IMR-90 (cell line): ENCODE data around the gene TPH1. TPM values are rescaled to one million over a fixed set of nuclear protein-coding genes. Genes with fewer than 3 reads are reported as not detected.

Source experiments
- ATAC-seq: fragments of 200-7000 bp; cut with Tn5 transposase; 2 replicates; pipeline ENCODE4 v1.9.1; 2020; ENCODE audit warnings: low read depth, mild to moderate bottlenecking, moderate library complexity
- BruUV-seq: library from RNA; stranded (reverse); fragments of 400-500 nt; replicated peaks from 2 replicates; lab custom pipeline; 2021; lab: Mats Ljungman, UMichigan
- CTCF ChIA-PET: fragments of 300-600 bp; formaldehyde crosslinking; extraction: SDS; loops from one replicate; lab custom pipeline; 2021; ENCODE audit warnings: antibody characterized with exemption; lab: Yijun Ruan, JAX
- POLR2A ChIA-PET: fragments of 300-600 bp; sonication (Branson Sonifier 250); formaldehyde crosslinking; loops from one replicate; lab custom pipeline; 2022; ENCODE audit warnings: antibody characterized with exemption; ENCODE audit not compliant: unreplicated experiment; lab: Charles Lee
- DNase-seq: peaks from one replicate; pipeline ENCODE4 v3.0.0; 2013
- H2AFZ ChIP-seq: replicated peaks from 2 replicates; pipeline ENCODE3; 2013; ENCODE audit warnings: low read length, mild to moderate bottlenecking; ENCODE audit not compliant: poor library complexity
- H2AK5ac ChIP-seq: 2 replicates; pipeline ENCODE4 v1.6.1; 2013; ENCODE audit warnings: low read depth, low read length, inconsistent platforms
- H2AK9ac ChIP-seq: replicated peaks from 2 replicates; pipeline ENCODE3; 2013; ENCODE audit warnings: mild to moderate bottlenecking, low read depth, low read length, moderate library complexity; ENCODE audit not compliant: poor library complexity
- H2BK120ac ChIP-seq: 2 replicates; pipeline ENCODE4 v1.6.1; 2013; ENCODE audit warnings: low read depth, low read length, inconsistent platforms
- H2BK15ac ChIP-seq: 3 replicates; pipeline ENCODE4 v1.6.1; 2013; ENCODE audit warnings: low read depth, low read length, inconsistent platforms
- H2BK20ac ChIP-seq: 2 replicates; pipeline ENCODE4 v1.6.1; 2013; ENCODE audit warnings: low read depth, mild to moderate bottlenecking, inconsistent platforms, low read length, moderate library complexity
- H2BK5ac ChIP-seq: 2 replicates; pipeline ENCODE4 v1.6.1; 2013; ENCODE audit warnings: mild to moderate bottlenecking, low read depth, low read length, inconsistent platforms; ENCODE audit not compliant: poor library complexity, severe bottlenecking
- H3K14ac ChIP-seq: replicated peaks from 2 replicates; pipeline ENCODE4 v1.6.1; 2013; ENCODE audit warnings: low read depth, low read length, inconsistent platforms
- H3K18ac ChIP-seq: 2 replicates; pipeline ENCODE4 v1.6.1; 2013; ENCODE audit warnings: low read depth, low read length, control low read depth
- H3K23ac ChIP-seq: 2 replicates; pipeline ENCODE4 v1.6.1; 2013; ENCODE audit warnings: low read depth, low read length, inconsistent platforms
- H3K27ac ChIP-seq: 2 replicates; pipeline ENCODE4 v1.5.1; 2013; ENCODE audit warnings: mild to moderate bottlenecking, control low read depth, low read length; ENCODE audit not compliant: insufficient read depth
- H3K27me3 ChIP-seq: 2 replicates; pipeline ENCODE4 v1.6.1; 2013; ENCODE audit warnings: low read length; ENCODE audit not compliant: control insufficient read depth, insufficient read depth
- H3K36me3 ChIP-seq: 2 replicates; pipeline ENCODE4 v1.6.1; 2013; ENCODE audit warnings: low read length, mixed read lengths; ENCODE audit not compliant: control insufficient read depth, insufficient read depth
- H3K4ac ChIP-seq: 2 replicates; pipeline ENCODE4 v1.6.1; 2013; ENCODE audit warnings: low read depth, low read length, inconsistent platforms
- H3K4me1 ChIP-seq: 2 replicates; pipeline ENCODE4 v1.6.1; 2013; ENCODE audit warnings: low read length, mixed read lengths; ENCODE audit not compliant: control insufficient read depth, insufficient read depth
- H3K4me2 ChIP-seq: 2 replicates; pipeline ENCODE4 v1.6.1; 2013; ENCODE audit warnings: low read depth, mild to moderate bottlenecking, control low read depth, low read length, moderate library complexity
- H3K4me3 ChIP-seq: 2 replicates; pipeline ENCODE4 v1.5.1; 2013; ENCODE audit warnings: low read depth, mild to moderate bottlenecking, control low read depth, low read length, moderate library complexity; ENCODE audit not compliant: insufficient read depth
- H3K56ac ChIP-seq: 2 replicates; pipeline ENCODE4 v1.6.1; 2013; ENCODE audit warnings: low read length, inconsistent platforms; ENCODE audit not compliant: insufficient read depth; ENCODE audit errors: extremely low read depth
- H3K79me1 ChIP-seq, 2 experiments: 2 replicates each; pipeline ENCODE4 v1.6.1; 2013; ENCODE audit warnings: low read length in 2 of 2, inconsistent platforms in 1 of 2, low read depth in 1 of 2
- H3K9ac ChIP-seq: 2 replicates; pipeline ENCODE4 v1.6.1; 2013; ENCODE audit warnings: low read depth, low read length, control low read depth
- H3K9me1 ChIP-seq: 2 replicates; pipeline ENCODE4 v1.6.1; 2013; ENCODE audit warnings: low read length, inconsistent platforms; ENCODE audit not compliant: insufficient read depth
- H3K9me3 ChIP-seq: 2 replicates; pipeline ENCODE4 v1.6.1; 2013; ENCODE audit warnings: low read length; ENCODE audit not compliant: control insufficient read depth, insufficient read depth
- H4K20me1 ChIP-seq: 2 replicates; pipeline ENCODE4 v1.6.1; 2013; ENCODE audit warnings: low read length, inconsistent platforms; ENCODE audit not compliant: insufficient read depth
- H4K5ac ChIP-seq: 2 replicates; pipeline ENCODE4 v1.6.1; 2013; ENCODE audit warnings: mild to moderate bottlenecking, low read depth, low read length, control low read depth
- H4K8ac ChIP-seq, 2 experiments: 2 replicates each; pipeline ENCODE4 v1.6.1; 2013; ENCODE audit warnings: low read depth in 2 of 2, low read length in 2 of 2, control low read depth in 1 of 2, inconsistent platforms in 1 of 2
- H4K91ac ChIP-seq: 2 replicates; pipeline ENCODE4 v1.6.1; 2013; ENCODE audit warnings: low read depth, low read length, inconsistent platforms; ENCODE audit not compliant: insufficient read depth
- MXI1 ChIP-seq: IDR thresholded peaks from 2 replicates; pipeline ENCODE4 v1.6.1; 2012; ENCODE audit warnings: low read depth, mild to moderate bottlenecking, low read length, moderate library complexity, borderline replicate concordance
- POLR2A ChIP-seq: IDR thresholded peaks from 2 replicates; pipeline ENCODE4 v1.6.1; 2012; ENCODE audit warnings: mild to moderate bottlenecking, low read depth, low read length
- WGBS, 2 experiments: methylation state at CpG; one replicate each; pipeline versions ENCODE4 v1.1.5 to v1.1.7; 2013; ENCODE audit warnings: missing lambda C conversion rate in 2 of 2; ENCODE audit not compliant: insufficient read length in 1 of 2; ENCODE audit errors: extremely low coverage in 2 of 2; 5-methylcytosine and 5-hydroxymethylcytosine counted together
- dilution Hi-C: fragments of 300-500 bp; cut with HindIII; formaldehyde crosslinking; loops from one replicate; pipeline ENCODE4 v1.14.3; 2018; ENCODE audit warnings: low sequenced_read_pairs; ENCODE audit not compliant: unreplicated experiment
- in situ Hi-C: fragments of 300-500 bp; cut with MboI; formaldehyde crosslinking; loops from 3 replicates; pipeline ENCODE4 v1.14.3; 2019; ENCODE audit warnings: low sequenced_read_pairs, inconsistent platforms, mixed read lengths
- intact Hi-C: fragments of 100-400 bp; cut with micrococcal nuclease; formaldehyde crosslinking; loops from 2 replicates; pipeline ENCODE4 v1.10.0; 2022
- polyA plus RNA-seq, 3 experiments: library from polyadenylated mRNA; depleted of rRNA; stranded (reverse); fragments of >200 nt; gene quantifications; 2 replicates each; pipeline ENCODE4 v1.2.3, GENCODE V29; 2012; ENCODE audit warnings: low replicate concordance in 1 of 3
- total RNA-seq: library from RNA; depleted of rRNA; stranded (reverse); fragments of >200 nt; gene quantifications from 2 replicates; pipeline ENCODE4 v1.2.3, GENCODE V29; 2012

Gene TPH1
- total and polyA plus RNA-seq, 2 of the 4 experiments (the other 2 are of a cell fraction), result under 0.01 to 0.07 TPM

- H3K14ac ChIP-seq, result no peak overlapping the region
- no peak overlapping the region for H2BK15ac ChIP-seq
- dilution Hi-C loops, result no loop called here
- ChIA-PET POLR2A (no interaction called here), CTCF (no interaction called here)
- no peak overlapping the region for H3K56ac ChIP-seq
- H2AFZ ChIP-seq, result no peak overlapping the region
- H3K4ac ChIP-seq, result no peak overlapping the region
- no peak overlapping the region for H3K9ac ChIP-seq
- H2AK9ac ChIP-seq, result no peak overlapping the region
- no peak overlapping the region for H3K27ac ChIP-seq
- peaks cover 2% of the 10 kb centered on the region; the same call in 1 of the 2 replicates for H3K27me3 ChIP-seq
- no peaks in the 10 kb centered on the region for H3K79me1 ChIP-seq
- TF ChIP-seq MXI1 (no peak), POLR2A (no peak)
- no peak overlapping the region for H3K4me3 ChIP-seq
- no peak overlapping the region for H3K4me2 ChIP-seq
- in situ Hi-C loops, result no loop called here
- BruUV-seq, result no TSS peak
- no peak overlapping the region for H2BK120ac ChIP-seq
- no peaks in the 10 kb centered on the region for H3K4me1 ChIP-seq
- H3K9me3 ChIP-seq, result no peaks in the 10 kb centered on the region
- H3K36me3 ChIP-seq, result no peaks in the 10 kb centered on the region
- H4K5ac ChIP-seq, result no peak overlapping the region
- no peak overlapping the region for H3K23ac ChIP-seq
- H2BK5ac ChIP-seq, result no peak overlapping the region
- no peak overlapping the region for H3K18ac ChIP-seq
- no CpG with 5 or more reads among the region's 2 CpGs for WGBS, 2 experiments
- H3K9me1 ChIP-seq, result no peaks in the 10 kb centered on the region
- no peak overlapping the region for H4K91ac ChIP-seq
- H2BK20ac ChIP-seq, result no peak overlapping the region
- H4K20me1 ChIP-seq, result no peaks in the 10 kb centered on the region
- DNase-seq (no peak), ATAC-seq (no peak; the same call in 1 of the 2 replicates)
- no peak overlapping the region for H4K8ac ChIP-seq
- intact Hi-C loops, result no loop called here
- H2AK5ac ChIP-seq, result no peak overlapping the region
These were observed 18.6 kb downstream of the TPH1 start for GRCh38 chr11:18027475-18027874.
